A673 (cell line): Measurements from ENCODE around the gene IQCE.

Source experiments
- EZH2 ChIP-seq: fragments of 200-600 bp; sonication (generic); IDR thresholded peaks from 2 replicates; pipeline ENCODE4 v1.6.1; 2017; ENCODE audit warnings: borderline replicate concordance, low read depth, mild to moderate bottlenecking, mixed read lengths, antibody characterized with exemption, low read length; ENCODE audit not compliant: poor library complexity, severe bottlenecking
- TF ChIP-seq, protein P1 (sequence below): fragments of 300-800, 200-600 bp; sonication (generic); conservative IDR thresholded peaks from 2 replicates; pipeline ENCODE4 v1.5.1; 2017; ENCODE audit warnings: low read depth, mild to moderate bottlenecking, antibody characterized with exemption, low read length, moderate library complexity, mixed read lengths

DNA sequence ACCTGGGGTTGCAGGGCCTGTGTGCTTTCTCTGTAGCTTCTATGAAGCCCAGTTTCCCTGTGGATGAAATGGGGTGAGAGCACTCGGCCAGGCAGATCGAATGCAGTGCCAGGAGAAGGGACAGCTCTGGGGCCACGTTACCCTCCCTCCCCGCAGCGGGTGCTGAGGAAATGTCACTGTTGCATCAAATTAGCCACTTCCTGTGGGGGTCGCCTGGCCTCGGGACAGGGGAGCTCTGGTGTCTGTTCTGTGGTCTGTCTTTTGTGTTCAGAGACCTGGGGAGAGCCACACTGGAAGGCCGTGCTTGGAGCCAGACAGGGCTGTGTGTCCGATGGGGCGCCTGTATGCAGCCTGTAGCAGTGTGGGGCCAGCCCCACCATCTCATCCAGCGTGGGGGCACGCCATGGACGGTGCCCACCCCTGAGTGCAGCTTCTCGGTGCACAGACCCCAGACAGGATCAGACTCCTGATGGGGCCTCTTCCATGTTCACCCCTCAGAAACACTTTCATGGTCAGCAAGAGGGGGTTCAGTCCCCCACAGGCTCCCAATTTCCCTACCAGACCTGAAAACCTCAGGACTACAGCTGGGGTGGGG is 86.6 kb downstream of the IQCE start:
- TF ChIP-seq, protein P1, sequence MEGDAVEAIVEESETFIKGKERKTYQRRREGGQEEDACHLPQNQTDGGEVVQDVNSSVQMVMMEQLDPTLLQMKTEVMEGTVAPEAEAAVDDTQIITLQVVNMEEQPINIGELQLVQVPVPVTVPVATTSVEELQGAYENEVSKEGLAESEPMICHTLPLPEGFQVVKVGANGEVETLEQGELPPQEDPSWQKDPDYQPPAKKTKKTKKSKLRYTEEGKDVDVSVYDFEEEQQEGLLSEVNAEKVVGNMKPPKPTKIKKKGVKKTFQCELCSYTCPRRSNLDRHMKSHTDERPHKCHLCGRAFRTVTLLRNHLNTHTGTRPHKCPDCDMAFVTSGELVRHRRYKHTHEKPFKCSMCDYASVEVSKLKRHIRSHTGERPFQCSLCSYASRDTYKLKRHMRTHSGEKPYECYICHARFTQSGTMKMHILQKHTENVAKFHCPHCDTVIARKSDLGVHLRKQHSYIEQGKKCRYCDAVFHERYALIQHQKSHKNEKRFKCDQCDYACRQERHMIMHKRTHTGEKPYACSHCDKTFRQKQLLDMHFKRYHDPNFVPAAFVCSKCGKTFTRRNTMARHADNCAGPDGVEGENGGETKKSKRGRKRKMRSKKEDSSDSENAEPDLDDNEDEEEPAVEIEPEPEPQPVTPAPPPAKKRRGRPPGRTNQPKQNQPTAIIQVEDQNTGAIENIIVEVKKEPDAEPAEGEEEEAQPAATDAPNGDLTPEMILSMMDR = no peak
- no peak for TF ChIP-seq EZH2
